ENCODE results near the gene ARL6IP6.
"Not testable (repeated sequence)": the region's sequence is repeated elsewhere in the genome, so short reads cannot be mapped to it uniquely, and the experiment has no call there.

The ARL6IP6 gene

DNA sequence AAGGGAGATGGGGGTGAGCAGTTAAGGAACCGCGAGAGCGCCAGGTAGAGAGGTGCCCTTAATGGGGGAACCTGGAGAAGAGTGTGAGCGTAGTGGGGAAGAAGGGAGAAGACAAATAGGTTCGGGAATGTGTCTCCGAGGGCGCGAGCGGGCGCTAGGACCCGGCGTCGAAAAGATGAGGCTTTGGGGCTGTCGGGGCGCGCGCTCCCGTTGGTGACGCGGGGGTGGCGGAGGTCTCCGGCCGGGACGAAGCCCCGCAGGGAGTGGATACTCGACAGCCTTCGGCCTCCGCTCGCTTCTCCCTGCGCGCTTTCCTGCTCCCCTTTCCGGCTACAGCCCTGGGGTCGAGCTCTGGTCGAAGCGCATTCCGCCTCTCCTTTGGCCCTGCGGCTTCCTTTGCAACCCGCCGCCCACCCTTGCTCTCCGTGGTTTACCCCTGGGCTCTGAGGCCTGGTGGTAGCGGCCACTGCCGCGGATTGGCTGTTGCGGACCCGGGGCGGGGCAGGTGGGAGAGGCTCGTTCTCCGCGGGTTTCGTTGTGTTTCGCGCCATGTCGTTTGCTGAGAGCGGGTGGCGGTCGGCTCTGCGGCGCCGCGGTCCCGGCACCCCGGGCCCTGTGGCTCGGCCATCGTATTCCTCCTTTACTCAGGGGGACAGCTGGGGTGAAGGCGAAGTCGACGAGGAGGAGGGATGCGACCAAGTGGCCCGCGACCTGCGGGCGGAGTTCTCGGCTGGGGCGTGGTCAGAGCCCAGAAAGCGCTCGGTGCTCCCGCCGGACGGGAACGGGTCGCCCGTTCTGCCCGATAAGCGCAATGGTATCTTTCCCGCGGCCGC is at the start of gene ARL6IP6:
ARL6IP6 (plus strand) TSS at position 545 of the 833 bp plus-strand sequence; CDS start at position 550, 5 bp downstream.
- peak; percentile 94 for DNase-seq

- no peak for DNase-seq
Measured at GRCh38 chr2:152674334-152674733, 44.1 kb upstream of the ARL6IP6 start.

GRCh38 chr2:152676461-152676860 is 42.0 kb upstream of the ARL6IP6 start:
- DNase-seq = no peak

GRCh38 chr2:152678808-152679207 is 39.6 kb upstream of the ARL6IP6 start:
- DNase-seq = no peak

GRCh38 chr2:152682663-152683062 is 35.8 kb upstream of the ARL6IP6 start:
- no peak for DNase-seq

DNA sequence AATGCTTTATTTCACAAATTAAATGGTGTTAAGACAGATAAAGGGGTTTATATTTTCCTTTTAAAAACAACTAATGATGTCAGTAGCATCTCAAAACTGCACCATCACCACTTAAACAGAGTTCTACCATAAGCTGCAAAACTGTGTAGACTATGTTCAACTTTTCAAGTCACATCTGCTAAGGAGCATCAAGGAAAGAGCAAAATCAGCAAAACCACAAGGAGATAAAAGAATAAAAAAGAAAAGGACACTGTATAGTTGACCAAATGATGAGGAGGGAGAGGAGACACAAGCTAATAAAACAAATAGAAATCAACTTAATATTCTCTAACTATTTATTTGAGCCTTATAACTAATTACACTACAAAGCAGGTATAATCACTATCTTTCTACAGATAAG is 35.0 kb upstream of the ARL6IP6 start:
- no peak for DNase-seq

DNA sequence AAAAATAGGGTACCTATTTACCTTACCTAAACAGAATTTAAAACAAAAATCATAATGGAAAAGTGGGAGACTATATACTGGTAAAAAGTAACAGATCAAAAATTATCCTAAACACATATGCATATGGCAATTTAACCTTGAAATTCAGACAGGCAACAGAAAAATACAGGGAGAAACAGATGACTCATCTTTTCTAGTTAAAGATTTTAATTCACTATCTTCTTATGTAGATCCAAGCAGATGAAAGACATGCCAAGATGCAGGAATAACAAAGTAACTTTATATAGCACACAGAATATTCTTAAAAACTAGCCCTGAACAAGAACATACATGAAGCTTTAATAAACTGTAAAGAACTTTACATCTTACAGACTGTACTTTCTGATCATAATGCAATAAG is 32.1 kb upstream of the ARL6IP6 start:
- DNase-seq = no peak

- DNase-seq = no peak
Measured at GRCh38 chr2:152693033-152693432, 25.4 kb upstream of the ARL6IP6 start.

GRCh38 chr2:152694161-152694661 is 24.2 kb upstream of the ARL6IP6 start:
- peak; percentile 48 for DNase-seq

GRCh38 chr2:152695763-152696162 is 22.7 kb upstream of the ARL6IP6 start:
- no peak for DNase-seq

DNA sequence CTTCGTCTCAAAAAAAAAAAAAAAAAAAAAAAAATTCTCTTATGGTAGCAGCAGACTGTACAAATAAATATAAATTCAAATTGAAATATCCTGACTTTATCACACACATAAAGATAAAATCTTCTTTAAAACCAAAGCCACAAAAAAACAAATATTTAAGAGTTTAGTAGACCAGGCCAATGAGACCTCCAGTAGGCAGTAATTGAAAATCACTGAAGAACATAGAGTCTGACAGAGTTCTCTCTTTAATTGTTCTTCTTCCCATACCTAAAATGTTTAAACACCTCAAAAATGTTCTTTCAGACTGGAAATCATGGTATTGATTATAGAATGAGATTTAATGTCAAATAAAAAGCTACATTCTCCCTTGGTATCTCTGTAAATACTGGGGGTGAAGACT is 21.9 kb upstream of the ARL6IP6 start:
- DNase-seq = no peak

DNA sequence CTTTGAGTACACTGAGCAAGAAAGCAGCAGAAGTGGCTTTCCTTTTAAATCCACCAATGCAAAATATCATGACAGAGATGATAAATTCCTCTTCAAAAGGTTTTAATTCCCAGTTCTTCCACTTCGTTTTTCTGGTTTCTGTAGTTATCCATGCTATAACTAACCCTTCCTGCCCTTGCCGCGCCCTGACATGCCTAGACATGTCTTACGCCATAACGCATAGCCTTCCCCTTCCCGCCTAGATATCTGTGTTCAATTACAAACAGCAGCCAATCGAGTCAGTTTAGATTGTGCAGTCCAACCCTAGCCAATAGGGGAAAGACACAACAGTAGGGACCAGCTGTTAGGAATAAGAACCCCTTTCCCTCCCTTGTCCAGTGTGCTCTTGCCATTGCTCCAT is 17.2 kb upstream of the ARL6IP6 start:
- DNase-seq = no peak

- DNase-seq = no peak
Measured at GRCh38 chr2:152706477-152707021, 11.9 kb upstream of the ARL6IP6 start.

DNA sequence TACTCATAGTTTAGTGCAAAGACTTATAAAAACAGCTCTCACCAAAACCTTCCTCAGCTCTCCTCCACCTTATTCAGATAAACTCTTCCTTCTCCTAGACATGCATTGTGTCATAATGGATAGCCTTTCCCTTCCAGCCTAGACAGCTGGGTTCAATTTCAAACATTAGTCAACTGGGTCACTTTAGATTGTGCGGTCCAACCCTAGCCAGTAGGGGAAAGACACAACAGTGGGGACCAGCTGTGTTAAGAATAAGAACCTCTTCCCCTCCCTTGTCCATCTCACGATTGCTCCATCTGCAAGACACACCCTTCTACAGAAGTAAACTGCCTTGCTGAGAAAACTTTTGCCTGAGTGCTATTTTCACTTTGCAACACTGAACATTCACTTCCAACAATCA is 9.7 kb upstream of the ARL6IP6 start:
- no peak for DNase-seq

DNA sequence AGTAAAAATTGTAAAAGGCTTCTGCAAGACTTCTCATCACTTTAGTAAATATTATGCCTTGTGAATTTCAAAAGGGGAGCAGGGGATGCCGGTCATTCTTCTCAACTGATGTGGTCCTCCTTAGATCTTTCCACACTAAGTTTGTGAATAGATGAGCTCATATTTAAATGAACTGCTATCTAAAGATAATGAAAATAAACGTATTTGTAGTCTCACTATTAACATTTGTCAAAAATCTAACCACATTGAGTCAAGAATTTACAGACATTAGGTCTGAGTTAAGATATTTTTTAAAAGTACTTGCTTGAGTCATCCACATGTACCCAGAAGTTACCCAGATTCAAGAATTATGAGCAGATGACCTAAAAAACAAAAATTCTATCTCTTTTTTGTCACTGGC is 7.7 kb upstream of the ARL6IP6 start:
- DNase-seq = no peak

DNA sequence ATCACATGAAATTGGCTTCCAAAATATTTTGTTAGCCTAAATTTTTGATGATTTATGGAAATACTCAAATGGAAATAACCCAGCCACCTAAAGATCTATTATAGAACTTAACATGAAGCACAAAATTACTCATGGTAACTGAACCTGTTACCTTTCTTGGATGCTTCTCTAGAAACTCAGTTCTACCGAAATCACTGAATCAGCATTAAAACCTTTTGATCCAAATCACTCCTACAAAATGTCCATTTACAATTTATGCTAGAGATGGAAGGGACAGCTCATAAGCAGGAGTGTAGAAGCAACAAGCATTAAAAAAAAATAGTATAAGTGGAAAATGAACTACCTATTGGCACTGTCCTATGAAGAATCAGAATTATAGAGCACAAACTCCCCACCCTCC is 3.3 kb upstream of the ARL6IP6 start:
- no peak for DNase-seq

GRCh38 chr2:152715854-152716428 is 2.5 kb upstream of the ARL6IP6 start:
- peak; percentile 26 for DNase-seq

GRCh38 chr2:152716805-152717227 is 1.6 kb upstream of the ARL6IP6 start:
- DNase-seq = peak; percentile 37

- peak; percentile 99 for DNase-seq
Measured at GRCh38 chr2:152717228-152718075, 968 bp upstream of the ARL6IP6 start, which contains the start of gene PRPF40A. PRPF40A (minus strand) TSS chr2:152717461; CDS start chr2:152717439, 22 bp downstream.

GRCh38 chr2:152718909-152719645 is 657 bp downstream of the ARL6IP6 start:
- no peak for DNase-seq

DNA sequence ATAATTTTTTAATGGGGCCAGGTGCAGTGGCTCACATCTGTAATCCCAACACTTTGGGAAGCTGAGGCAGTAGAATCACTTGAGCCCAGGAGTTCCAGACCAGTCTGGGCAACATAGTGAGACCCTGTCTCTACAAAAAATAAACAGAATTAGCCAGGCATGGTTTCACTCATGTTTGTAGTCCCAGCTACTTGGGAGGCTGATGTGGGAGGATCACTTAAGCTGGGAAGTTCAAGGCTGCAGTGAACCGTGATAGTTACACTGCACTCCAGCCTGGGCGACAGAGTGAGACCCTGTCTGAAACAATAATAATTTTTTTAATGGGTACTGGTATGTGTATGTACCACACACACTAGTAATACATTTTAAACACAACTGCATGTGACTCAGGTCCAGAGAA is 2.4 kb downstream of the ARL6IP6 start:
- DNase-seq = no peak

DNA sequence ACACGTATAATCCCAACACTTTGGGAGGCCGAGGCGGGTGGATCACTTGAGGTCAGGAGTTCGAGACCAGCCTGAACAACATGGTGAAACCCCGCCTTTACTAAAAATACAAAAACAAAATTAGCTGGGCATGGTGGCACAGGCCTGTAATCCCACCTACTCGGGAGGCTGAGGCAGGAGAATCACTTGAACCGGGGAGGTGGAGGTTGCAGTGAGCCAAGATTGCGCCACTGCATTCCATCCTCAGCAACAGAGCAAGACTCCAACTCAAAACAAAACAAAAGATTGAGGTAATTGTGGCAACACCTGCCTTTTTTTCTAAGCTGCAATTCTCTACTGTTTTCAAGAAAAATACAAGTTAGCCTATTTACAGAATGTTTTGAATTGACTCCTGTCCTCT is 4.2 kb downstream of the ARL6IP6 start:
- not testable (repeated sequence) for DNase-seq

Data from stimulated activated CD4-positive, alpha-beta T cell treated with anti-CD3 and anti-CD28 coated beads, Interleukin-4, amount 100 ng/mL, for 24 hours (primary cell).